Activated CD4-positive, alpha-beta T cell treated with anti-CD3 and anti-CD28 coated beads for 36 hours (primary cell): ENCODE results near the gene ZNF280B. TPM values are rescaled to one million over a fixed set of nuclear protein-coding genes. Genes with fewer than 3 reads are reported as not detected.
"Not testable (repeated sequence)": the region's sequence is repeated elsewhere in the genome, so short reads cannot be mapped to it uniquely, and the experiment has no call there.

Source experiments
- ATAC-seq: fragments of 200-7000 bp; cut with Tn5 transposase; one replicate; pipeline ENCODE4 v1.10.0; 2021; ENCODE audit warnings: mild to moderate bottlenecking, moderate library complexity
- CTCF ChIA-PET: fragments of 350-600 bp; sonication (Branson Sonifier 250); formaldehyde crosslinking; loops from one replicate; lab custom pipeline; 2021; ENCODE audit warnings: antibody characterized with exemption; lab: Charles Lee
- POLR2A ChIA-PET: fragments of 350-600 bp; sonication (Branson Sonifier 250); formaldehyde crosslinking; loops from one replicate; lab custom pipeline; 2021; ENCODE audit warnings: antibody characterized with exemption, inconsistent platforms; lab: Charles Lee
- DNase-seq: peaks from one replicate; pipeline ENCODE4 v3.0.0-alpha.2; 2020
- H3K27ac Mint-ChIP-seq: one replicate; pipeline ENCODE4 v1.8.0; 2021; ENCODE audit warnings: mixed read lengths
- H3K27me3 Mint-ChIP-seq: one replicate; pipeline ENCODE4 v1.8.0; 2021; ENCODE audit warnings: mixed read lengths
- H3K36me3 Mint-ChIP-seq: one replicate; pipeline ENCODE4 v1.8.0; 2021; ENCODE audit warnings: low read depth, mixed read lengths
- H3K4me1 Mint-ChIP-seq: one replicate; pipeline ENCODE4 v1.8.0; 2021; ENCODE audit warnings: mixed read lengths
- H3K4me3 Mint-ChIP-seq: one replicate; pipeline ENCODE4 v1.8.0; 2021; ENCODE audit warnings: mild to moderate bottlenecking, moderate library complexity, mixed read lengths
- H3K9me3 Mint-ChIP-seq: one replicate; pipeline ENCODE4 v1.8.0; 2021; ENCODE audit warnings: low read depth, mixed read lengths
- intact Hi-C, 2 experiments: fragments of 100-400 bp; cut with DNase I in 1 of 2; cut with micrococcal nuclease in 1 of 2; formaldehyde crosslinking; loops; one replicate each; pipeline versions ENCODE4 v1.14.2 to v1.15.1; 2022 to 2024; cut with DNase I, micrococcal nuclease
- total RNA-seq, 2 experiments: library from RNA; stranded (reverse); gene quantifications; one replicate each; pipeline ENCODE4 v1.2.3, GENCODE V29; 2021

The ZNF280B gene
- total RNA-seq, 2 experiments from 2014 or later: 2.5 to 3.7 TPM

GRCh38 chr22:22533863-22534262 lies 25.3 kb upstream of the ZNF280B start:
- no peak for DNase-seq
- no peak for ATAC-seq
- H3K27ac Mint-ChIP-seq: no peak overlapping the region
- ChIA-PET CTCF (no interaction called here), POLR2A (no interaction called here)
- no peak overlapping the region for H3K4me3 Mint-ChIP-seq
- H3K36me3 Mint-ChIP-seq: no peaks in the 10 kb centered on the region
- intact Hi-C loops: no loop called here
- no peaks in the 10 kb centered on the region for H3K9me3 Mint-ChIP-seq
- peaks cover 6% of the 10 kb centered on the region for H3K27me3 Mint-ChIP-seq
- no peaks in the 10 kb centered on the region for H3K4me1 Mint-ChIP-seq

DNA sequence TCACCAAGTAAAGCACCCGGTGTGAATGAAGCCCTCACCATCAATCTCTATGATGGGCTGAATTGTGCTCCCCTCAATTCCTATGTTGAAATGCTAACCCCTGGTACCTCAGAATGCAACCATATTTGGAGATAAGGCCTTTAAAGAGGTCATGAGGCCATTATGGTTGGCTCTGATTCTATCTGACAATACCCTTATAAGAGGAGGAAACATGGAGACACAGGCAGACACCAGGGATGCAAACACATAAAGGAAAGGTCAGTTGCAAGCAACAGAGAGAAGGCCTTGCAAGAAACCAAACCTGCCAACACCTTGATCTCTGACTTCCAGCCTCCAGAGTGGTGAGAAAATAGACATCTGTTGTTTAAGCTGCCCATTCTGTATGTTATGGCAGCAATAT lies 24.9 kb upstream of the ZNF280B start:
- Mint-ChIP-seq H3K36me3 (no peaks in the 10 kb centered on the region), H3K4me1 (no peaks in the 10 kb centered on the region), H3K27ac (no peak overlapping the region), H3K9me3 (no peaks in the 10 kb centered on the region), H3K27me3 (peaks cover 6% of the 10 kb centered on the region), H3K4me3 (no peak overlapping the region)
- CTCF ChIA-PET: no interaction called here
- POLR2A ChIA-PET: no interaction called here
- DNase-seq (no peak), ATAC-seq (no peak)
- intact Hi-C loops: no loop called here

- CTCF ChIA-PET: interaction anchor here (0.6 to 0.9 kb wide), 3 partner anchors 22 to 375 kb away, joined by 3 read pairs; no protein-coding TSS in a partner anchor
- ATAC-seq, H3K4me1 Mint-ChIP-seq, H3K36me3 Mint-ChIP-seq, H3K27ac Mint-ChIP-seq, H3K4me3 Mint-ChIP-seq, H3K27me3 Mint-ChIP-seq, DNase-seq, H3K9me3 Mint-ChIP-seq, intact Hi-C loops: not testable (repeated sequence)
- POLR2A ChIA-PET: interaction anchor here (0.6 kb wide), 1 partner anchor 24 kb away, joined by 3 read pairs; the partner anchor contains the start of gene ZNF280B
Measured at GRCh38 chr22:22532547-22533071, 24.1 kb upstream of the ZNF280B start.

DNA sequence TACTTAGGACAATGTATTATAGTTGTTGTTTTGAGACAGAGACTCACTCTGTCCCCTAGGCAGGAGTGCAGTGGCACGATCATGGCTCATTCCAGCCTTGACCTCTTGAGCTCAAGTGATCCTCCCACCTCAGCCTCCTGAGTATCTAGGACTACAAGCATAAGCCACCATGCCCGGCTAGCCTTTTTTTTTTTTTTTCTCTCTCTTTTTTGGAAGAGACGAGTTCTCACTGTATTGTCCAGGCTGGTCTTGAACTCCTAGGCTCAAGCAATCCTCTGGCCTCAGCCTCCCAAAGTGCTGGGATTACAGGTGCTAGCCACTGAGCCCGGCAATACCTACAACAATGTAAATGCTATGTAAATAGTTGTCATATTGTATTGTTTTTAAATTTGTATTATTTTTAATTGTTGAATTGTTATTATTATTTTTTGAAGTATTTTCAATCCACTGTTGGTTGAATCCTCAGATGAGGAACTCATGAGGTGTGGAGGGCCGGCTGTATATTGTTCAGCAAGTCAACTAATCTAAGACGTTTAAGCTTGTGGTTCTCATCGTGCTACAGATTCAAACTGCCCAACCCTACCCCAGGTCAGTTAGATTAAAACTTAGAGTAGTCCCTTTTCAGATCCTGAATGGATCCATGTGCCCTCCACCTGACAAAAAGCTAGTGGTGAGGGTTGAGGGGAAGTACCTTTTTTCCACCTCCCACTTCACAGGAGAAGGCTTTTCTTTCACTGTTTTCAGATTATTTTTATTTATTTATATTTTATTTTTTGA lies 23.4 kb upstream of the ZNF280B start:
- Mint-ChIP-seq H3K27me3 (peaks cover 8% of the 10 kb centered on the region), H3K36me3 (no peaks in the 10 kb centered on the region), H3K4me3 (no peak overlapping the region), H3K27ac (no peak overlapping the region), H3K4me1 (no peaks in the 10 kb centered on the region), H3K9me3 (no peaks in the 10 kb centered on the region)
- intact Hi-C loops: no loop called here
- ChIA-PET CTCF (interaction anchor here (0.9 kb wide), 1 partner anchor 22 kb away, joined by 3 read pairs; no protein-coding TSS in a partner anchor), POLR2A (interaction anchor here (0.6 kb wide), 1 partner anchor 23 kb away, joined by 3 read pairs; the partner anchor contains the start of gene ZNF280B)
- ATAC-seq (no peak), DNase-seq (no peak)

GRCh38 chr22:22528780-22529179 lies 20.2 kb upstream of the ZNF280B start:
- ATAC-seq: no peak
- no peak for DNase-seq
- Mint-ChIP-seq H3K27me3 (peaks cover 10% of the 10 kb centered on the region), H3K4me3 (no peak overlapping the region), H3K4me1 (no peaks in the 10 kb centered on the region), H3K9me3 (no peaks in the 10 kb centered on the region), H3K36me3 (no peaks in the 10 kb centered on the region), H3K27ac (no peak overlapping the region)
- intact Hi-C loops: no loop called here
- CTCF ChIA-PET: interaction anchor here (0.5 to 1.1 kb wide), 4 partner anchors 20 to 794 kb away, joined by 3 read pairs; partner anchors contain the start of gene ZNF280B
- POLR2A ChIA-PET: no interaction called here

- Mint-ChIP-seq H3K9me3 (no peaks in the 10 kb centered on the region), H3K4me1 (no peaks in the 10 kb centered on the region), H3K4me3 (no peak overlapping the region), H3K36me3 (no peaks in the 10 kb centered on the region), H3K27me3 (peaks cover 15% of the 10 kb centered on the region), H3K27ac (no peak overlapping the region)
- intact Hi-C loops: no loop called here
- ChIA-PET POLR2A (no interaction called here), CTCF (no interaction called here)
- ATAC-seq: no peak
- no peak for DNase-seq
Measured at GRCh38 chr22:22527312-22527711, 18.8 kb upstream of the ZNF280B start.

DNA sequence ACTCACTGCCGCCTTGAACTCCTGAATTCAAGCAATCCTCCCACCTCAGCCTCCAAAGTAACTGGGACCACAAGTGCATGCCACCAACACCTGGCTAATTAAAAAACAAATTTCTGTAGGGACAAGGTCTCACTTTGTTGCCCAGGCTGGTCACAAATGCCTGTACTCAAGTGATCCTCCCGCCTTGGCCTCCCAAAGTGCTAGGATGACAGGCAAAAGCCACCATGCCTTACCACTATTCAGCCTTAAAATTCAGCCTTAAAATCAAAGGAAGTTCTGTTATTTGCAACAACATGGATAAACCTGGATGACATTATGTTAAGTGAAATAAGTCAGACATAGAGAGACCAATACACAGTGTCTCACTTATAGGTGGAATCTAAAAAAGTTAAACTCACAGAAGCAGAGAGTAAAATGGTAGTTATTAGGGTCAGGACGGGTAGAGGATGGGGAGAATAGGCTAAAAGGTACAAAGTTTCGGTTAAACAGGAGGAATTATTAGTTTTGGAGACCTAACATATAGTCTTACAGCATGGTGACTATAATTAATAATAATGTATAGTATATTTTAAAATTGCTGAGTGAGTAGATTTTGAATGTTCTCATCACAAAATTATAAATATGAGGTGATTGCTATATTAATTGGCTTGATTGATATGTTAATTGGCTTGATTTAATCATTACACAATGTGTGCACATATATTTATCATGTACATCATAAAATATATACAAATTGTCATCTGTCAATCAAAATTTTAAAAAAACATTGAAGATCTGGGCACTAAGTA lies 17.8 kb upstream of the ZNF280B start:
- intact Hi-C loops: no loop called here
- H3K4me1 Mint-ChIP-seq: no peaks in the 10 kb centered on the region
- no peak for ATAC-seq
- H3K27me3 Mint-ChIP-seq: peaks cover 15% of the 10 kb centered on the region
- no peaks in the 10 kb centered on the region for H3K9me3 Mint-ChIP-seq
- DNase-seq: no peak
- ChIA-PET POLR2A (no interaction called here), CTCF (interaction anchor here (0.6 kb wide), 1 partner anchor 23 kb away, joined by 3 read pairs; no protein-coding TSS in a partner anchor)
- H3K36me3 Mint-ChIP-seq: no peaks in the 10 kb centered on the region
- H3K4me3 Mint-ChIP-seq: no peak overlapping the region
- no peak overlapping the region for H3K27ac Mint-ChIP-seq

DNA sequence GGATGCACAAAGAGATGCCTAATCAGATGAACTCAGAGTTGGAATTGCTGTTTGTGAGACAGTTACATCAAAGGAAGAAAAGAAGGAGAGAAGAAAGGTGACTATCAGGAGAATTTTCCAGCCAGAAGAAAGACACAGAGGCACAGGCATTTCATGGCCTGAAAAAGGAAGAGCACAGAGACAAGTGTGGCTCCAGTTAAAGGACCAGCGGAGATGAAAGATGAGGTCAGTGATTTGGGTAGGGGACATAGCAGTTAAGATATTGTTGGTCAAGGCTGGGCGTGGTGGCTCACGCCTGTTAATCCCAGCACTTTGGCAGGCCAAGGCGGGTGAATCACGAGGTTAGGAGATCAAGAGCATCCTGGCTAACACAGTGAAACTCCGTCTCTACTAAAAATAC lies 15.0 kb upstream of the ZNF280B start:
- H3K27ac Mint-ChIP-seq: no peak overlapping the region
- ChIA-PET POLR2A (no interaction called here), CTCF (no interaction called here)
- intact Hi-C loops: no loop called here
- DNase-seq: no peak
- H3K27me3 Mint-ChIP-seq: peaks cover 12% of the 10 kb centered on the region
- H3K9me3 Mint-ChIP-seq: no peaks in the 10 kb centered on the region
- no peaks in the 10 kb centered on the region for H3K36me3 Mint-ChIP-seq
- ATAC-seq: no peak
- no peaks in the 10 kb centered on the region for H3K4me1 Mint-ChIP-seq
- H3K4me3 Mint-ChIP-seq: no peak overlapping the region

DNA sequence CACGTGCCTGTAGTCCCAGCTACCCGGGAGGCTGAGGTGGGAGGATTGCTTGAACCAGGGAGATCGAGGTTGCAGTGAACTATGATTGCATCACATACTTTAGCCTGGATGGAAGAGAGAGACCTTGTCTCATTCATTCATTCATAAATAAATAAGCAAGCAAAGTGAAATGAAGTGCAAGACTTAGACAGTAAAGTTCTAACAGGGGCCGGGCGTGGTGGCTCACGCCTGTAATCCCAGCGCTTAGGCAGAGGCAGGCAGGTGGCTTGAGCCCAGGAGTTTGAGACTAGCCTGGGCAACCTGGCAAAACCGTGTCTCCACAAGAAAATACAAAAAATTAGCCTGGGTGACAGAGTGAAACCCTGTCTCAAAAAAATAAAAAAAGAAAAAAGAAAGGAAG lies 13.1 kb upstream of the ZNF280B start:
- no peaks in the 10 kb centered on the region for H3K4me1 Mint-ChIP-seq
- H3K4me3 Mint-ChIP-seq: no peak overlapping the region
- ATAC-seq: no peak
- no peak overlapping the region for H3K27ac Mint-ChIP-seq
- ChIA-PET POLR2A (no interaction called here), CTCF (no interaction called here)
- peaks cover 16% of the 10 kb centered on the region for H3K27me3 Mint-ChIP-seq
- intact Hi-C loops: no loop called here
- H3K36me3 Mint-ChIP-seq: no peaks in the 10 kb centered on the region
- H3K9me3 Mint-ChIP-seq: no peaks in the 10 kb centered on the region
- no peak for DNase-seq

- no peak for DNase-seq
- Mint-ChIP-seq H3K4me1 (no peaks in the 10 kb centered on the region), H3K27ac (no peak overlapping the region), H3K36me3 (no peaks in the 10 kb centered on the region), H3K4me3 (no peak overlapping the region), H3K27me3 (peaks cover 19% of the 10 kb centered on the region), H3K9me3 (no peaks in the 10 kb centered on the region)
- ATAC-seq: no peak
- intact Hi-C loops: no loop called here
- POLR2A ChIA-PET: no interaction called here
- CTCF ChIA-PET: interaction anchor here (2.1 kb wide), 1 partner anchor 12 kb away, joined by 9 read pairs; the partner anchor contains the start of gene ZNF280B
Measured at GRCh38 chr22:22520667-22521602, 12.4 kb upstream of the ZNF280B start.
